IPS-15b (cell line): ENCODE data around the gene LRRC31.

Experiments used
- H3K27me3 ChIP-seq: one replicate; pipeline ENCODE4 v1.6.1; 2013; ENCODE audit warnings: low read length; ENCODE audit not compliant: control insufficient read depth, insufficient read depth
- H3K36me3 ChIP-seq: one replicate; pipeline ENCODE4 v1.6.1; 2013; ENCODE audit warnings: low read length; ENCODE audit not compliant: control insufficient read depth, insufficient read depth
- H3K4me1 ChIP-seq: one replicate; pipeline ENCODE4 v1.6.1; 2013; ENCODE audit warnings: mild to moderate bottlenecking, low read length; ENCODE audit not compliant: control insufficient read depth, insufficient read depth
- H3K4me3 ChIP-seq: one replicate; pipeline ENCODE4 v1.5.1; 2013; ENCODE audit warnings: low read depth, low read length
- H3K9ac ChIP-seq: one replicate; pipeline ENCODE4 v1.6.1; 2013; ENCODE audit warnings: low read depth, mild to moderate bottlenecking, low read length
- H3K9me3 ChIP-seq: one replicate; pipeline ENCODE4 v1.6.1; 2013; ENCODE audit warnings: mild to moderate bottlenecking, low read length; ENCODE audit not compliant: control insufficient read depth, insufficient read depth

The LRRC31 gene

DNA sequence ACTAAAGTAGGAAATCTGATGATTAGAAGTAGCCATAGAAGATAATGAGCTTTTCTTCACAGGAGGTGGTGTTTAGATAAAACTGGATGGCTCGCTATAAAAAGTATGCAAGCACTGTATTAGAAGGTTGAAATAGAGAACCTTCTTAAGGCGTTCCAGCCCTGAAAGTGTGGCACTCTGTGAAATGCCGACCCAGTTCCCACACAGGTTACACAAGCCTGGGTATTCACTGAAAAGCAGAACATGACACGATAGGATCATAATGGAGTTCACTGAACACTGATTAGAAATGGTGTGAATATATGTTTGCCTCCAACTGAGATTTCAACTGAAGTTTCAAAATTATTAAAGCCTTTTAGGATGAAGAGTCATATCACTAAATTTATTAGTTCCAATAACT is 42.0 kb downstream of the LRRC31 start:
- Histone ChIP-seq H3K9ac (no peak overlapping the region), H3K4me3 (no peak overlapping the region), H3K9me3 (no peaks in the 10 kb centered on the region), H3K4me1 (no peaks in the 10 kb centered on the region), H3K27me3 (no peaks in the 10 kb centered on the region), H3K36me3 (no peaks in the 10 kb centered on the region)

DNA sequence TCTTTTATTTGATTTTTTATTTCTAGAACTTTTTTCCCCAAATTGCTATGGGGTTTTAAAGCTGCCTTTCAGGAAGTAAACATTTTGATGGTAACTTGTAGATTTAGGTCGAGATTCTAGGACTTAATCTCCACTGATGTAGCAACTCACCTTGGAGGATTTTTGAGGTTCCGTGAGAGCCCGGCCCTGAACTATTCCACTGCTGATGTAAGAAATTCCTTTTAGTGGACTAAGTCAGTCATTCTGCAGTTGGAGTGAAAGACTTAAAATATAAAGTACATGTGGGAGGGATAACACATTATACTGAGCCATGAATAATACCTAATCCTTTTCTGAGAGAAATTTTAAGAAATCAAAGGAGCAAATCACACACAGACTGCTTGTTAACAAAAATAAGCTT is 44.4 kb downstream of the LRRC31 start:
- no peaks in the 10 kb centered on the region for H3K4me1 ChIP-seq
- H3K9me3 ChIP-seq, result no peaks in the 10 kb centered on the region
- no peaks in the 10 kb centered on the region for H3K36me3 ChIP-seq
- H3K27me3 ChIP-seq, result no peaks in the 10 kb centered on the region
- H3K9ac ChIP-seq, result no peak overlapping the region
- no peak overlapping the region for H3K4me3 ChIP-seq

DNA sequence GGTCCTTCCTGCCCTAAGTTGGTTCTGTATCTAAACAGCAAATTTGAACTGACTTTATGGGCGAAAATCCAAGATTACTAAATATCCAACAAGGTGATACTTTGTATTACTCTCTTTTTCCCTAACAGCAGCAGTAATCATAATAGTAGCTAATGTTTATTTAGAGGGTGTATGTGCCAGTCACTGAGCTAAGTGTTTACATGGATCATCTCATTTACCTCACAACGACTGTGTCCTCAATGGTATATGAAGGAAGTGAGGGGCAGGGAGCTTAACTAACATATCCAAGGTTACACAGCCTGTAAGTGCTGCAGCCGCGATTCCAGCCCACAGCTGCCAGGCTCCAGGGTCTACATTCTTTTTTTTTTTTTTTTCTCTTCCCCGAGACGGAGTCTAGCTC is 46.8 kb downstream of the LRRC31 start:
- H3K27me3 ChIP-seq, result no peaks in the 10 kb centered on the region
- H3K4me1 ChIP-seq, result no peaks in the 10 kb centered on the region
- H3K4me3 ChIP-seq, result no peak overlapping the region
- no peak overlapping the region for H3K9ac ChIP-seq
- no peaks in the 10 kb centered on the region for H3K36me3 ChIP-seq
- H3K9me3 ChIP-seq, result no peaks in the 10 kb centered on the region

DNA sequence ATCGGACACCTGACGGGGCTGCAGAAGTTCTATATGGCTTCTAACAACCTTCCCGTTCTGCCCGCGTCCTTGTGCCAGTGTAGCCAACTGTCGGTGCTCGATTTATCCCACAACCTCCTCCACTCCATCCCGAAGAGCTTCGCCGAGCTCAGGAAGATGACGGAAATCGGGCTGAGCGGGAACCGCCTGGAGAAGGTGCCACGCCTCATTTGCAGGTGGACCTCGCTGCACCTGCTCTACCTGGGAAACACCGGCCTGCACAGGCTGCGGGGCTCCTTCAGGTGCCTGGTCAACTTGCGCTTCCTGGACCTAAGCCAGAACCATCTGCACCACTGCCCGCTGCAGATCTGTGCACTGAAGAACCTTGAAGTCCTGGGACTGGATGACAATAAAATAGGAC is 47.2 kb downstream of the LRRC31 start:
- no peaks in the 10 kb centered on the region for H3K27me3 ChIP-seq

DNA sequence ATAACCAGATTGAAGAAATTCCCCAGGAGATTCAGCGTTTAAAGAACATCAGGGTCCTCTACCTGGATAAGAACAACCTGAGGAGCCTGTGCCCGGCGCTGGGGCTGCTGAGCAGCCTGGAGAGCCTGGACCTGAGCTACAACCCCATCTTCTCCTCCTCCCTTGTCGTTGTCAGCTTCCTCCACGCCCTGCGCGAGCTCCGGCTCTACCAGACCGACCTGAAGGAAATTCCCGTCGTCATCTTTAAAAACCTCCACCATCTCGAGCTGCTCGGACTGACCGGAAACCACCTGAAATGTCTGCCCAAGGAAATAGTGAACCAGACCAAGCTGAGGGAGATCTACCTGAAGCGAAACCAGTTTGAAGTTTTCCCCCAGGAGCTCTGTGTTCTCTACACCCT is 47.6 kb downstream of the LRRC31 start:
- Histone ChIP-seq H3K36me3 (no peaks in the 10 kb centered on the region), H3K9me3 (no peaks in the 10 kb centered on the region), H3K4me3 (no peak overlapping the region), H3K9ac (no peak overlapping the region), H3K4me1 (no peaks in the 10 kb centered on the region), H3K27me3 (no peaks in the 10 kb centered on the region)

More for the DNA sequence above, 47.2 kb downstream of the LRRC31 start:
- Histone ChIP-seq H3K9ac (no peak overlapping the region), H3K9me3 (no peaks in the 10 kb centered on the region), H3K36me3 (no peaks in the 10 kb centered on the region), H3K4me1 (no peaks in the 10 kb centered on the region), H3K4me3 (no peak overlapping the region)

DNA sequence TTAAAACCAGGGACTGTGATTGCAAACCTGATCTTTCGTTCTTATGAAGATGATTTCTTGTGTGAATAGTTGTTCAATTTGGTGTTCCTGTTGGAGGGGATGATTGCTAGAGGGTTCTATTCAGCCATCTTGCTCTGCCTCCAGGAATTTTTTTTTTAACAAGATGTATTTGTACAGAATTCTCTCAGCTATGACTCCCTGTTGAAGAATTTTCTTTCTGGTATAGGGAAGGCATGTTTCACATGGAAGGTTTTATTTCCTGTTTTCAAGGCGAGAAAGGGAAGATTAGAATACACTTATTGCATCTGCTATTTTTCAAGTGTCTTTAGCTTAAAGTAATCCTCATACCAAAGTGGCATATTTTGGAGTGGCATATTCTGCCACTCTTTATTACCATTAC is 51.4 kb downstream of the LRRC31 start:
- Histone ChIP-seq H3K9ac (no peak overlapping the region), H3K36me3 (no peaks in the 10 kb centered on the region), H3K4me3 (no peak overlapping the region), H3K9me3 (no peaks in the 10 kb centered on the region), H3K4me1 (peaks cover under 1% of the 10 kb centered on the region), H3K27me3 (peaks cover 12% of the 10 kb centered on the region)

DNA sequence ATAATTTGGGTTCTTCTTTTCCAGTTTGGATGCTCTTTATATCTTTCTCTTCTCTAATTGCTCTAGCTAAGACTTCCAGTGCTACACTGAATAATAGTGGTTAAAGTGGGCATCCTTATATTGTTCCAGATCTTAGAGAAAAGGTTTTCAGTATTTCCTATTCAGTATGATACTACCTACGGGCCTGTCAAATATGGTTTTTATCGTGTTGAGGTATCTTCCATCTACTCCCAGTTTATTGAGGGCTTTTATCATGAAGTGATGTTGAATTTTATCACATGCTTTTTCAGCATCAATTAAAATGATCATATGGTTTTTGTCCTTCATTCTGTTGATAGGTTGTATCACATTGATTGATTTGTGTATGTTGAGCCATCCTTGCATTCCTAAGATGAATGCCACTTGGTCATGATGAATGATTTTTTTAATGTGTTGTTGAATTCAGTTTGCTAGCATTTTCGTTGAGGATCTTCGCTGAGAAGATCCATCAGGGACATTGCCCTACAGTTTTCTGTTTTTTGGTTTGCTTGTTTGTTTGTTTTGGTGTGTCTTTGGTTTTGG is 54.1 kb downstream of the LRRC31 start:
- Histone ChIP-seq H3K4me3 (no peak overlapping the region), H3K9me3 (no peaks in the 10 kb centered on the region), H3K36me3 (no peaks in the 10 kb centered on the region), H3K4me1 (peaks cover 7% of the 10 kb centered on the region), H3K27me3 (peaks cover 21% of the 10 kb centered on the region), H3K9ac (no peak overlapping the region)

DNA sequence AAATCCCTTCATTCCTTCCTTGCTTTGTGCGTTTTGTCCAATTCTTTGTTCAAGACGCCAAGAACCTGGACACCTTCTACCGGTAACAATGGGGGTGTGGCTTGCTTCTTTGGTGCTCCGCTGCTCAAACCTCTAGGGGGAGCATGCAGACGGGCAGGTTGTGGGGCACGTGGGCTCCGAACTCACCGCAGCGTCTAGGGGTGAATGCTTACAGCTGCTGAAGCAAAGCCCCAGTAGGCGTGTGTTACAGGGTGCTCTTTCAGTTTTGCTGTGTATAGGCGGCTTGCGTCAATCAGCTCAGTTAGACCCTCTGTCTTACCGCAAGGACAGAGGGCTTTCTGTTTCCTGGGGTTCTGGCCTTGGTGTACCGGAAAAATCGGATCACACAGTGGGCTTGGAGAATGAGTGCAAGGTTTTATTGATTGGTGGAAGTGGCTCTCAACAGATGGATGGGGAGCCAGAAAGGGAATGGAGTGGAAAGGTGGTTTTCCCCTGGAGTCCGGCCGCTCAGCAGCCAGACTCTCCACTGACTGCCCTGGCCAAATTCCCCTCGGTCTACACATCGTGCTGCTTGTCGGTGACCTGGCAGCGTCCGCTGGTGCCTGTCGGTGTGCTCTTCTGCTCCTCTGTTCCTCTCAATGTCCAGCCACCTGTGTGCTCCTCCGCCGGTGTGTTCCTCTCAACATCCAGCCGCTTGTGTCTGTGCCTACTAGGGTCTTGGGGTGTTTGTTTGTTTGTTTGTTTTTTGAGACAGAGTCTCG is 55.8 kb downstream of the LRRC31 start:
- Histone ChIP-seq H3K9ac (peak overlapping the region; percentile 47), H3K4me3 (peak overlapping the region; percentile 82), H3K27me3 (peaks cover 21% of the 10 kb centered on the region)

DNA sequence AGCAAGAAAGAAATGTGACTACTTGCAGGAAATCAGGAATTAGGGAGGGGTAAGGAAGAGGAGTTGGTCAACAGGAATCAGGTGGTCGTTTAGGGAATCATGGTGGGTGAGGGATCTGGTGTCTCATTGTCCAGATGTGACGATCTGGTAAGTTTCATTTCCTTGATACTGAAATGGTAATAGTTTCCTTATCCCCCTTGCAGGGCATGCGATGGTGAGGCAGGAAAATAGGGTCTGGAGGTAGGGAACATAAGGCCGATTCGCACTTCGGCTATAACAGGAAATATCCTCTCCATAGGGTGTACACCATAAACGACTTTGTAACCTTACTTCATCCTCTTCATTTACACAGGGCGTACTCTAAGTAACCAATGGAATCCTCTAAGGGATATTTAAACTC is 56.5 kb downstream of the LRRC31 start:
- Histone ChIP-seq H3K4me1 (peaks cover 7% of the 10 kb centered on the region), H3K36me3 (no peaks in the 10 kb centered on the region), H3K27me3 (peaks cover 21% of the 10 kb centered on the region), H3K4me3 (peak overlapping the region; percentile 82), H3K9me3 (no peaks in the 10 kb centered on the region), H3K9ac (no peak overlapping the region)

More for the DNA sequence above, 55.8 kb downstream of the LRRC31 start:
- no peaks in the 10 kb centered on the region for H3K9me3 ChIP-seq
- H3K36me3 ChIP-seq, result no peaks in the 10 kb centered on the region
- H3K4me1 ChIP-seq, result peaks cover 7% of the 10 kb centered on the region

- H3K4me3 ChIP-seq, result peak within 1 kb of the TSS; percentile 82
- H3K9me3 ChIP-seq, result no peaks in the 10 kb centered on the region
- peak within 1 kb of the TSS; percentile 66 for H3K9ac ChIP-seq
Observed at GRCh38 chr3:169812332-169813235, 57.2 kb downstream of the LRRC31 start, which contains the start of the genes LRRC34 and LRRIQ4. LRRC34 (minus strand) TSS chr3:169812904; CDS start chr3:169812548, 356 bp downstream. LRRIQ4 (plus strand) TSS chr3:169812870; CDS start chr3:169821922, 9,052 bp downstream.

DNA sequence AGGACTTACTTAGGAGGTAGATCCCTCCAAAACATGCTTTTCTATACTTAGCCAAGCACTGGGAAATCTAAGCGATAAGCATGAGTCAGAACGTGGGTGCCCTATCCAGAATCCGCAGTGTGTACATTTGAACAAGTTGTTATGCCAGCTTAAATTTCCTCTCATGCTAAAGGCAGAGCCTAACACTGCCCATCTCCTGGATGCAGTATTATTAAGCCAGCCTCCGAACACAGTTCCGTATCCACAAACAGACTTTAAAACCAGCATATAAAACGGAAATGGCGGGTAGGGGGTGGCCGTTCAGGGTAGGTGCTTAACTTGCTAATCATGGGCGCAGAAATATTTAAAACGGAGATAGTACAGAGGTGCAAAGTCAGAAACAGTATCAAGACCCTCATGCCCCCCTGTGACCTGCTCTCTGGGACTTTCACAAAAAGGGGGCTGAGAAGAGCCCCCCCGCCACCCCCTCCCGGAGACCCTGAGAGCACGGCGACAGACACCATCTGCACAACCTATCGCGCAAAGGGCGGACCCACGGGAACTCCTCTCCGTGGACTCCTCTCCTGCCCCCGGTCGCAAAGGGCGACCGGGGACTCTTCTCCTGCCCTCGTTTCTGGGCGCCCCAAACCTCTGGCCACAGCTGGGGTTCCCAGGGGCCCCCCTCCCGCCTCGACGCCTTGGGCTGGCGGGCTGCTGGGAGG is 58.0 kb downstream of the LRRC31 start:
- Histone ChIP-seq H3K4me1 (peaks cover 7% of the 10 kb centered on the region), H3K9ac (peak overlapping the region; percentile 66), H3K4me3 (peak overlapping the region; percentile 82), H3K36me3 (no peaks in the 10 kb centered on the region), H3K9me3 (no peaks in the 10 kb centered on the region), H3K27me3 (peaks cover 21% of the 10 kb centered on the region)

More at GRCh38 chr3:169812332-169813235, 57.2 kb downstream of the LRRC31 start, which contains the start of the genes LRRC34 and LRRIQ4:
- Histone ChIP-seq H3K27me3 (peaks cover 21% of the 10 kb centered on the region), H3K36me3 (no peaks in the 10 kb centered on the region), H3K4me1 (peaks cover 7% of the 10 kb centered on the region)
